ENCODE measurements around the gene ZNF652.

DNA sequence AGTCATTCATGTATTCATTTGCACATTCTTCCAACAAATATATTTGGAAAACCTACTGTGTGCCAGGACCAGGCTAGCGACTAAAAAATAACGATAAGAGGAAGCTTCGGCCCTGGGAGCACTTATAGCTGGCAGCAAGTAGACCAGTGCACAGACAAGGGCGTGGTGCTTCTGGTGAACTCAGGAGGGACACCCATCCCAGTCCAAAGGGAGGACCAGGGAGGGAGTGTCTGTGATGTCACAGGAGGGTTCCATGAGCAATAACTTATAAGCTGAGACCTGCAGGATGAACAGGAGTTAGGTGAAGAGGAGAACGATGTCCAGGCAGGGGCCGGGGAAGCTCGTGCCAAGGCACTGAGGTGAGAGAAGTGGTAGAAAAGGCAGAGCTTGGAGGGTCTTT, 114.1 kb downstream of the ZNF652 start:
- TF ChIP-seq GATA2 (IDR thresholded peaks at IDR 0.05; ENCODE audit: low read depth, low read length) (no peak), GATA3 (IDR thresholded peaks at IDR 0.05; ENCODE audit: low read depth, low read length) (no peak)
